Left colon (tissue), 2 donors: ENCODE results near the gene STRC. TPM values are rescaled to one million over a fixed set of nuclear protein-coding genes. Genes with fewer than 3 reads are reported as not detected.
"Not testable (repeated sequence)": the region's sequence is repeated elsewhere in the genome, so short reads cannot be mapped to it uniquely, and the experiment has no call there.

ENCODE experiments used
- ATAC-seq: fragments of 200-7000 bp; cut with Tn5 transposase; one replicate; pipeline ENCODE4 v1.9.1; 2020; ENCODE audit warnings: mild to moderate bottlenecking, moderate library complexity
- DNase-seq, 2 donors: peaks; one replicate each; pipeline ENCODE4 v3.0.0-alpha.2; 2020
- intact Hi-C, 2 donors: fragments of 100-400 bp; cut with DNase I in 1 of 2; cut with micrococcal nuclease in 1 of 2; formaldehyde crosslinking; loops; one replicate each; pipeline versions ENCODE4 v1.11.2 to v1.14.0; 2022; cut with DNase I, micrococcal nuclease
- long read RNA-seq: library from polyadenylated mRNA; unstranded; transcript quantifications from one replicate; pipeline ENCODE4 v2.0.0, GENCODE V29; 2021
- total RNA-seq, 2 donors: library from RNA; stranded (reverse); fragmentation: NEBNext Ultra II Directional; extraction: Animal tissue kit (Norgen Biotek cat#: 25700); gene quantifications; one replicate each; pipeline ENCODE4 v1.2.1, GENCODE V29; 2021
- donor health status: DM: no; HTN: no; CAD: no.
- donor health status: DM: yes; HTN: yes; CAD: no.

Gene STRC
- 1 to 10 TPM in 1 of 2 donors, under 1 TPM in 1; 0.67 to 1.4 TPM for total RNA-seq
- long read RNA-seq, partial matches to known transcripts = 0 of 1 reads
- long read RNA-seq, other reads (novel, unspliced or antisense) = 1 of 1 reads

GRCh38 chr15:43618700-43619099 is at the start of gene STRC:
Gene STRC (minus strand): TSS chr15:43618800. CDS start chr15:43618722, 78 bp downstream.
- ATAC-seq, intact Hi-C loops, DNase-seq: not testable (repeated sequence)

GRCh38 chr15:43666177-43666576 is 47.6 kb upstream of the STRC start:
- intact Hi-C loops, DNase-seq, ATAC-seq: not testable (repeated sequence)

GRCh38 chr15:43663333-43663732 is 44.7 kb upstream of the STRC start:
- ATAC-seq, DNase-seq, intact Hi-C loops: not testable (repeated sequence)

GRCh38 chr15:43662293-43662692 is 43.7 kb upstream of the STRC start:
- ATAC-seq, intact Hi-C loops, DNase-seq: not testable (repeated sequence)

GRCh38 chr15:43659727-43660126 is 41.1 kb upstream of the STRC start:
- DNase-seq, intact Hi-C loops, ATAC-seq: not testable (repeated sequence)

- peak; percentile 31 for ATAC-seq
- intact Hi-C loops, DNase-seq: not testable (repeated sequence)
Measured at GRCh38 chr15:43649430-43649926, 30.9 kb upstream of the STRC start.

GRCh38 chr15:43648649-43649429 is 30.2 kb upstream of the STRC start, which contains the start of gene CATSPER2:
Gene CATSPER2 (minus strand): TSS chr15:43648844. CDS start chr15:43648061, 783 bp downstream.
- ATAC-seq = peak; percentile 37
- intact Hi-C loops = no loop called here

GRCh38 chr15:43638464-43639204 is 20.0 kb upstream of the STRC start:
- DNase-seq, ATAC-seq, intact Hi-C loops: not testable (repeated sequence)

More at GRCh38 chr15:43648649-43649429, 30.2 kb upstream of the STRC start, which contains the start of gene CATSPER2:
- DNase-seq = no peak

- intact Hi-C loops, ATAC-seq: not testable (repeated sequence)
Measured at GRCh38 chr15:43626937-43627336, 8.3 kb upstream of the STRC start.

GRCh38 chr15:43625106-43625505 is 6.5 kb upstream of the STRC start:
- no peak for DNase-seq
- ATAC-seq = no peak
- intact Hi-C loops = no loop called here

More at GRCh38 chr15:43626937-43627336, 8.3 kb upstream of the STRC start:
- not testable (repeated sequence) for DNase-seq

GRCh38 chr15:43622068-43622799 is 3.6 kb upstream of the STRC start:
- intact Hi-C loops, DNase-seq, ATAC-seq: not testable (repeated sequence)

GRCh38 chr15:43617750-43618149 is 850 bp downstream of the STRC start:
- DNase-seq, ATAC-seq, intact Hi-C loops: not testable (repeated sequence)

- intact Hi-C loops = not testable (repeated sequence)
- DNase-seq (peak; percentile 30 to 34), ATAC-seq (peak; percentile 59)
Measured at GRCh38 chr15:43602233-43602632, 16.4 kb downstream of the STRC start.

GRCh38 chr15:43600200-43600599 is 18.4 kb downstream of the STRC start:
- DNase-seq, intact Hi-C loops, ATAC-seq: not testable (repeated sequence)

GRCh38 chr15:43599131-43599530 is 19.5 kb downstream of the STRC start:
- intact Hi-C loops, DNase-seq, ATAC-seq: not testable (repeated sequence)

- DNase-seq, intact Hi-C loops: not testable (repeated sequence)
- ATAC-seq = peak; percentile 80
Measured at GRCh38 chr15:43593328-43594190, 25.0 kb downstream of the STRC start, which contains the start of gene CKMT1B. Gene CKMT1B (plus strand): TSS chr15:43594027. CDS start chr15:43594219, 192 bp downstream.

- intact Hi-C loops, DNase-seq: not testable (repeated sequence)
- ATAC-seq = peak; percentile 75
Measured at GRCh38 chr15:43592841-43593240, 25.8 kb downstream of the STRC start.
